Measurements from ENCODE around the gene B3GAT1.

B3GAT1 gene

GRCh38 chr11:134330611-134331353, 81.3 kb downstream of the B3GAT1 start:
- Histone ChIP-seq H3K9ac (ENCODE audit: insufficient read length, low read depth) (no peak overlapping the region), H3K4me3 (ENCODE audit: insufficient read length, low read depth) (no peak overlapping the region), H3K4me1 (ENCODE audit: insufficient read depth, insufficient read length) (peaks cover 3% of the 10 kb centered on the region), H3K27me3 (ENCODE audit: insufficient read depth, insufficient read length) (peaks cover 66% of the 10 kb centered on the region), H3K36me3 (ENCODE audit: insufficient read depth, insufficient read length, low read length) (no peaks in the 10 kb centered on the region), H3K9me3 (ENCODE audit: insufficient read depth, low read length) (no peaks in the 10 kb centered on the region)
- no peak for TF ChIP-seq YY1 (IDR thresholded peaks at IDR 0.05; ENCODE audit: insufficient read depth, insufficient read length)
- no peak for TF ChIP-seq ZNF274 (IDR thresholded peaks at IDR 0.05; ENCODE audit: low read depth, low read length)
- TF ChIP-seq SUZ12 (IDR thresholded peaks at IDR 0.05; ENCODE audit: extremely low read depth, insufficient read depth, insufficient read length): no peak
- no peak for DNase-seq (ENCODE audit: low read depth, low spot score)

All from NT2/D1 (cell line).